ENCODE results near the gene USP5. TPM values are rescaled to one million over a fixed set of nuclear protein-coding genes. Genes with fewer than 3 reads are reported as not detected.

Gene USP5
- total and polyA plus RNA-seq, 2 donors (not counting 3 experiments of a cell fraction or from before 2014, with no cell fraction given): 68.9 to 135 TPM

GRCh38 chr12:6824085-6824775 is 27.7 kb upstream of the USP5 start:
- Histone ChIP-seq H3K36me3 (ENCODE audit: control insufficient read depth in 2 of 2, extremely low read depth in 1 of 2, insufficient read depth in 2 of 2, low read length in 2 of 2) (no peaks in the 10 kb centered on the region), H3K9me3 (replicated peaks; ENCODE audit: control insufficient read depth, insufficient read depth, low read length) (no peaks in the 10 kb centered on the region), H3K4me3 (replicated peaks in 1 of 3; ENCODE audit: insufficient read depth in 1 of 3, low read depth in 1 of 3, low read length in 3 of 3) (no peak overlapping the region), H3K27ac (ENCODE audit: insufficient read depth, low read depth, low read length) (no peak overlapping the region), H3K79me2 (ENCODE audit: control insufficient read depth, insufficient read depth, low read length) (peaks cover 10% of the 10 kb centered on the region), H3K9ac (replicated peaks; ENCODE audit: extremely low read depth, insufficient read depth, low read length) (no peak overlapping the region), H3K4me2 (ENCODE audit: insufficient read depth, low read length) (no peak overlapping the region), H2AFZ (ENCODE audit: low read depth, low read length) (no peak overlapping the region), H3K9me1 (replicated peaks; ENCODE audit: control insufficient read depth, extremely low read depth, insufficient read depth, low read length) (no peaks in the 10 kb centered on the region), H3K4me1 (ENCODE audit: control insufficient read depth, extremely low read depth, insufficient read depth, low read length) (peaks cover 23% of the 10 kb centered on the region), H3K27me3 (ENCODE audit: control insufficient read depth in 2 of 2, insufficient read depth in 2 of 2, low read length in 2 of 2) (peaks cover 3% of the 10 kb centered on the region in 2 experiments), H4K20me1 (replicated peaks; ENCODE audit: control insufficient read depth, extremely low read depth, insufficient read depth, low read length) (no peaks in the 10 kb centered on the region)
- intact Hi-C loops (cut with micrococcal nuclease) (no loop called here), dilution Hi-C loops (cut with MboI; ENCODE audit: extremely low pct_ligation_motif_present, low sequenced_read_pairs) (no loop called here)
- BruUV-seq (replicated peaks): no TSS peak
- ChIA-PET POLR2A (interaction anchor here (1.1 kb wide), 1 partner anchor 58 kb away, joined by 4 read pairs; the partner anchor contains the start of gene PTMS), CTCF (interaction anchor here (0.8 to 12.0 kb wide), 19 partner anchors 10 to 271 kb away, joined by 3 to 148 read pairs (median 5); partner anchors contain the start of genes CD4, COPS7A, LAG3 and MLF2)
- DNase-seq (ENCODE audit: low read depth, low spot score) (no peak), FAIRE-seq (no peak)
- TF ChIP-seq POLR2A (IDR thresholded peaks at IDR 0.05; ENCODE audit: low read depth, low read length) (no peak), MYC (IDR thresholded peaks at IDR 0.05; ENCODE audit: low read depth, low read length) (no peak), EZH2 (IDR thresholded peaks at IDR 0.05; ENCODE audit: borderline replicate concordance, low read depth, low read length, severe bottlenecking) (no peak), POLR2AphosphoS5 (IDR thresholded peaks at IDR 0.05; ENCODE audit: insufficient read depth, low read depth, low read length) (no peak), CTCF (IDR thresholded peaks at IDR 0.05; ENCODE audit: extremely low read depth in 1 of 2, insufficient read depth in 1 of 2, low read depth in 1 of 2, low read length in 2 of 2) (no peak), JUN (IDR thresholded peaks at IDR 0.05; ENCODE audit: borderline replicate concordance, insufficient read depth, insufficient read length, low read depth) (no peak), GATA2 (IDR thresholded peaks at IDR 0.05; ENCODE audit: insufficient read depth, insufficient read length, low read depth, low read length) (no peak), FOS (IDR thresholded peaks at IDR 0.05; ENCODE audit: borderline replicate concordance, insufficient read depth, low read length) (no peak)
- TF ChIP-seq, protein P1, sequence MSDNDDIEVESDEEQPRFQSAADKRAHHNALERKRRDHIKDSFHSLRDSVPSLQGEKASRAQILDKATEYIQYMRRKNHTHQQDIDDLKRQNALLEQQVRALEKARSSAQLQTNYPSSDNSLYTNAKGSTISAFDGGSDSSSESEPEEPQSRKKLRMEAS (IDR thresholded peaks at IDR 0.05; ENCODE audit: insufficient read depth, insufficient read length): no peak
